GM23338 (cell line): Measurements from ENCODE around the gene SEC23A. TPM values are rescaled to one million over a fixed set of nuclear protein-coding genes. Genes with fewer than 3 reads are reported as not detected.
A peak's percentile ranks its signal among the peaks of the same experiment; 100 is the strongest.

Source experiments
- ATAC-seq: fragments of 200-7000 bp; cut with Tn5 transposase; 3 replicates; pipeline ENCODE4 v1.9.1; 2020
- DNase-seq: peaks from one replicate; pipeline ENCODE4 v3.0.0-alpha.2; 2015; ENCODE audit warnings: low spot score
- H2AFZ ChIP-seq: fragments of 200-600 bp; sonication (generic); 2 replicates; pipeline ENCODE4 v1.8.0; 2016; ENCODE audit warnings: antibody characterized with exemption, mild to moderate bottlenecking, moderate library complexity
- H3F3A ChIP-seq: fragments of 200-600 bp; sonication (generic); replicated peaks from 2 replicates; pipeline ENCODE4 v1.8.0; 2017; ENCODE audit warnings: antibody characterized with exemption, mixed run types, low read depth
- H3K27ac ChIP-seq: fragments of 200-600 bp; sonication (generic); 2 replicates; pipeline ENCODE4 v1.6.1; 2016; ENCODE audit warnings: low read depth
- H3K27me3 ChIP-seq: fragments of 200-600 bp; sonication (generic); 2 replicates; pipeline ENCODE4 v1.8.0; 2016; ENCODE audit warnings: mild to moderate bottlenecking, mixed run types, moderate library complexity; ENCODE audit not compliant: insufficient read depth
- H3K36me3 ChIP-seq: fragments of 200-600 bp; sonication (generic); 2 replicates; pipeline ENCODE4 v1.8.0; 2016; ENCODE audit warnings: mild to moderate bottlenecking; ENCODE audit not compliant: insufficient read depth
- H3K4me1 ChIP-seq: fragments of 200-600 bp; sonication (generic); 2 replicates; pipeline ENCODE4 v1.8.0; 2016; ENCODE audit warnings: mild to moderate bottlenecking, moderate library complexity; ENCODE audit not compliant: insufficient read depth
- H3K4me2 ChIP-seq: fragments of 200-600 bp; sonication (generic); 2 replicates; pipeline ENCODE4 v1.7.1; 2017; ENCODE audit warnings: mixed run types
- H3K4me3 ChIP-seq: fragments of 200-600 bp; sonication (generic); 2 replicates; pipeline ENCODE4 v1.6.1; 2016; ENCODE audit warnings: mixed run types
- H3K79me2 ChIP-seq: fragments of 200-600 bp; sonication (generic); replicated peaks from 2 replicates; pipeline ENCODE4 v1.8.0; 2017; ENCODE audit warnings: mild to moderate bottlenecking; ENCODE audit not compliant: insufficient read depth
- H3K9me2 ChIP-seq: fragments of 200-600 bp; sonication (generic); 2 replicates; pipeline ENCODE4 v1.8.0; 2017; ENCODE audit not compliant: insufficient read depth
- H4K20me1 ChIP-seq: fragments of 200-600 bp; sonication (generic); replicated peaks from 2 replicates; pipeline ENCODE4 v1.8.0; 2017; ENCODE audit warnings: mild to moderate bottlenecking; ENCODE audit not compliant: insufficient read depth
- H3K27ac Mint-ChIP-seq: 2 replicates; pipeline ENCODE4 v1.8.0; 2020; ENCODE audit warnings: inconsistent platforms, mild to moderate bottlenecking, moderate library complexity, mixed read lengths
- H3K27me3 Mint-ChIP-seq: 3 replicates; pipeline ENCODE4 v1.8.0; 2022; ENCODE audit warnings: low read depth, mild to moderate bottlenecking, moderate library complexity, mixed read lengths, inconsistent platforms; ENCODE audit not compliant: insufficient read depth, poor library complexity
- H3K36me3 Mint-ChIP-seq: 3 replicates; pipeline ENCODE4 v1.8.0; 2021; ENCODE audit warnings: low read depth, mild to moderate bottlenecking, inconsistent platforms, moderate library complexity, mixed read lengths
- H3K4me1 Mint-ChIP-seq: 3 replicates; pipeline ENCODE4 v1.8.0; 2020; ENCODE audit warnings: mild to moderate bottlenecking, inconsistent platforms, mixed read lengths
- H3K4me3 Mint-ChIP-seq: 3 replicates; pipeline ENCODE4 v1.8.0; 2021; ENCODE audit warnings: moderate library complexity, mild to moderate bottlenecking, inconsistent platforms, mixed read lengths
- H3K9me3 Mint-ChIP-seq: 3 replicates; pipeline ENCODE4 v1.8.0; 2020; ENCODE audit warnings: moderate library complexity, mild to moderate bottlenecking, inconsistent platforms, mixed read lengths
- CREB1 ChIP-seq: fragments of 250-450 bp; sonication (Bioruptor Pico); IDR thresholded peaks from 2 replicates; pipeline ENCODE4 v1.5.0; 2020; ENCODE audit warnings: low read depth, mild to moderate bottlenecking, moderate library complexity
- EZH2 ChIP-seq: fragments of 200-600 bp; sonication (generic); IDR thresholded peaks from one replicate; pipeline ENCODE4 v1.8.0; 2017; ENCODE audit warnings: antibody characterized with exemption, mild to moderate bottlenecking, low read depth; ENCODE audit not compliant: unreplicated experiment
- JUNB ChIP-seq: IDR thresholded peaks from one replicate; pipeline ENCODE4 v1.6.1; 2016; ENCODE audit warnings: antibody characterized with exemption; ENCODE audit not compliant: unreplicated experiment
- NANOG ChIP-seq: IDR thresholded peaks from 2 replicates; pipeline ENCODE4 v1.6.1; 2016; ENCODE audit warnings: antibody characterized with exemption, borderline replicate concordance
- POLR2AphosphoS5 ChIP-seq: IDR thresholded peaks from 2 replicates; pipeline ENCODE4 v1.6.1; 2016; ENCODE audit warnings: antibody characterized with exemption, low read depth
- STAT1 ChIP-seq: IDR thresholded peaks from one replicate; pipeline ENCODE4 v1.6.1; 2016; ENCODE audit warnings: antibody characterized with exemption; ENCODE audit not compliant: unreplicated experiment
- ZNF114 ChIP-seq: fragments of 250-450 bp; sonication (Bioruptor Pico); IDR thresholded peaks from 2 replicates; pipeline ENCODE4 v1.5.0; 2020; ENCODE audit warnings: mild to moderate bottlenecking, moderate library complexity
- polyA plus RNA-seq: library from polyadenylated mRNA; unstranded; fragments of >200 nt; fragmentation: Nextera tagmentation; extraction: Ambion mirVana; gene quantifications from 2 replicates; pipeline ENCODE4 v1.2.1, GENCODE V29; 2016
- total RNA-seq: library from RNA; depleted of rRNA; stranded (reverse); fragments of >200 nt; shearing (Covaris generic); gene quantifications from 2 replicates; pipeline ENCODE4 v1.2.3, GENCODE V29; 2014
- TF ChIP-seq, protein P1 (sequence below): IDR thresholded peaks from one replicate; pipeline ENCODE4 v1.6.1; 2018; ENCODE audit warnings: antibody characterized with exemption; ENCODE audit not compliant: unreplicated experiment
- TF ChIP-seq, protein P2 (sequence below): IDR thresholded peaks from 2 replicates; pipeline ENCODE4 v1.6.1; 2016; ENCODE audit warnings: antibody characterized with exemption
- TF ChIP-seq, protein P3 (sequence below), 2 experiments: fragments of 200-600 bp in 1 of 2; sonication (generic) in 1 of 2; conservative IDR thresholded peaks; 2 replicates each; pipeline versions ENCODE4 v1.5.1 to v1.6.1; 2016 to 2017; ENCODE audit warnings: antibody characterized with exemption in 2 of 2, low read depth in 2 of 2, mild to moderate bottlenecking in 2 of 2, moderate library complexity in 1 of 2

Gene SEC23A
- total and polyA plus RNA-seq, 2 experiments from 2014 or later, result 22.7 to 89.9 TPM

DNA sequence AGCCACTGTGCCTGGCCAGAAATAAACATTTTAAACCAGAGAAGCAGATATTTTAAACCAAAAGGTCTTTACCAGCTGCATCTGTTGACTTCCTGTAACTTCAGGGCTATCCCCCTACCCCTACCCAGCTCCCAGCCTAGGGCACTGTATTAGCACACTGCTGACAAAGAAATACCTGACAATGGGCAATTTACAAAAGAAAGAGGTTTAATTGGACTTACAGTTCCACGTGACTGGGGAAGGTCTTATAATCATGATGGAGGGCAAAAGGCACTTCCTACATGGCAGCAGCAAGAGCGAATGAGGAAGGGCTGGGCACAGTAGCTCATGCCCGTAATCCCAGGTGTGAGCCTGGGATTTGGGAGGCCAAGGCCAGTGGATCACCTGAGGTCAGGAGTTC is 37.1 kb upstream of the SEC23A start:
- Histone ChIP-seq H3K4me3 (no peak overlapping the region), H3K9me2 (no peaks in the 10 kb centered on the region), H3K27me3 (no peaks in the 10 kb centered on the region), H3F3A (no peaks in the 10 kb centered on the region), H3K36me3 (peaks cover 5% of the 10 kb centered on the region; the same call in 1 of the 2 replicates), H3K27ac (no peak overlapping the region), H3K79me2 (no peaks in the 10 kb centered on the region), H2AFZ (no peak overlapping the region), H3K4me2 (no peak overlapping the region), H4K20me1 (no peaks in the 10 kb centered on the region), H3K4me1 (peaks cover 4% of the 10 kb centered on the region; the same call in 1 of the 2 replicates)
- DNase-seq (peak; percentile 63), ATAC-seq (peak; percentile 91)
- Mint-ChIP-seq H3K27ac (no peak overlapping the region), H3K27me3 (peaks cover 9% of the 10 kb centered on the region), H3K4me1 (peaks cover 4% of the 10 kb centered on the region; the same call in 1 of the 3 replicates), H3K9me3 (peaks cover 28% of the 10 kb centered on the region), H3K36me3 (peaks cover 60% of the 10 kb centered on the region), H3K4me3 (no peak overlapping the region)
- no peak for TF ChIP-seq JUNB
- no peak for TF ChIP-seq CREB1 (CRISPR knock-in tag)
- TF ChIP-seq STAT1, result no peak
- TF ChIP-seq, protein P1, sequence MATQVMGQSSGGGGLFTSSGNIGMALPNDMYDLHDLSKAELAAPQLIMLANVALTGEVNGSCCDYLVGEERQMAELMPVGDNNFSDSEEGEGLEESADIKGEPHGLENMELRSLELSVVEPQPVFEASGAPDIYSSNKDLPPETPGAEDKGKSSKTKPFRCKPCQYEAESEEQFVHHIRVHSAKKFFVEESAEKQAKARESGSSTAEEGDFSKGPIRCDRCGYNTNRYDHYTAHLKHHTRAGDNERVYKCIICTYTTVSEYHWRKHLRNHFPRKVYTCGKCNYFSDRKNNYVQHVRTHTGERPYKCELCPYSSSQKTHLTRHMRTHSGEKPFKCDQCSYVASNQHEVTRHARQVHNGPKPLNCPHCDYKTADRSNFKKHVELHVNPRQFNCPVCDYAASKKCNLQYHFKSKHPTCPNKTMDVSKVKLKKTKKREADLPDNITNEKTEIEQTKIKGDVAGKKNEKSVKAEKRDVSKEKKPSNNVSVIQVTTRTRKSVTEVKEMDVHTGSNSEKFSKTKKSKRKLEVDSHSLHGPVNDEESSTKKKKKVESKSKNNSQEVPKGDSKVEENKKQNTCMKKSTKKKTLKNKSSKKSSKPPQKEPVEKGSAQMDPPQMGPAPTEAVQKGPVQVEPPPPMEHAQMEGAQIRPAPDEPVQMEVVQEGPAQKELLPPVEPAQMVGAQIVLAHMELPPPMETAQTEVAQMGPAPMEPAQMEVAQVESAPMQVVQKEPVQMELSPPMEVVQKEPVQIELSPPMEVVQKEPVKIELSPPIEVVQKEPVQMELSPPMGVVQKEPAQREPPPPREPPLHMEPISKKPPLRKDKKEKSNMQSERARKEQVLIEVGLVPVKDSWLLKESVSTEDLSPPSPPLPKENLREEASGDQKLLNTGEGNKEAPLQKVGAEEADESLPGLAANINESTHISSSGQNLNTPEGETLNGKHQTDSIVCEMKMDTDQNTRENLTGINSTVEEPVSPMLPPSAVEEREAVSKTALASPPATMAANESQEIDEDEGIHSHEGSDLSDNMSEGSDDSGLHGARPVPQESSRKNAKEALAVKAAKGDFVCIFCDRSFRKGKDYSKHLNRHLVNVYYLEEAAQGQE, result no peak
- TF ChIP-seq, protein P2, sequence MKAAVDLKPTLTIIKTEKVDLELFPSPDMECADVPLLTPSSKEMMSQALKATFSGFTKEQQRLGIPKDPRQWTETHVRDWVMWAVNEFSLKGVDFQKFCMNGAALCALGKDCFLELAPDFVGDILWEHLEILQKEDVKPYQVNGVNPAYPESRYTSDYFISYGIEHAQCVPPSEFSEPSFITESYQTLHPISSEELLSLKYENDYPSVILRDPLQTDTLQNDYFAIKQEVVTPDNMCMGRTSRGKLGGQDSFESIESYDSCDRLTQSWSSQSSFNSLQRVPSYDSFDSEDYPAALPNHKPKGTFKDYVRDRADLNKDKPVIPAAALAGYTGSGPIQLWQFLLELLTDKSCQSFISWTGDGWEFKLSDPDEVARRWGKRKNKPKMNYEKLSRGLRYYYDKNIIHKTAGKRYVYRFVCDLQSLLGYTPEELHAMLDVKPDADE, result no peak
- no peak for TF ChIP-seq POLR2AphosphoS5
- no peak for TF ChIP-seq ZNF114 (CRISPR knock-in tag)
- TF ChIP-seq EZH2, result no peak
- no peak for TF ChIP-seq NANOG
- TF ChIP-seq, protein P3, sequence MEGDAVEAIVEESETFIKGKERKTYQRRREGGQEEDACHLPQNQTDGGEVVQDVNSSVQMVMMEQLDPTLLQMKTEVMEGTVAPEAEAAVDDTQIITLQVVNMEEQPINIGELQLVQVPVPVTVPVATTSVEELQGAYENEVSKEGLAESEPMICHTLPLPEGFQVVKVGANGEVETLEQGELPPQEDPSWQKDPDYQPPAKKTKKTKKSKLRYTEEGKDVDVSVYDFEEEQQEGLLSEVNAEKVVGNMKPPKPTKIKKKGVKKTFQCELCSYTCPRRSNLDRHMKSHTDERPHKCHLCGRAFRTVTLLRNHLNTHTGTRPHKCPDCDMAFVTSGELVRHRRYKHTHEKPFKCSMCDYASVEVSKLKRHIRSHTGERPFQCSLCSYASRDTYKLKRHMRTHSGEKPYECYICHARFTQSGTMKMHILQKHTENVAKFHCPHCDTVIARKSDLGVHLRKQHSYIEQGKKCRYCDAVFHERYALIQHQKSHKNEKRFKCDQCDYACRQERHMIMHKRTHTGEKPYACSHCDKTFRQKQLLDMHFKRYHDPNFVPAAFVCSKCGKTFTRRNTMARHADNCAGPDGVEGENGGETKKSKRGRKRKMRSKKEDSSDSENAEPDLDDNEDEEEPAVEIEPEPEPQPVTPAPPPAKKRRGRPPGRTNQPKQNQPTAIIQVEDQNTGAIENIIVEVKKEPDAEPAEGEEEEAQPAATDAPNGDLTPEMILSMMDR (conservative IDR thresholded peaks at IDR 0.05; ENCODE audit: low read depth in 2 of 2), result no peak
